HS-5 (cell line): ENCODE data around the gene CNGB1.
"Not testable (repeated sequence)": the region's sequence is repeated elsewhere in the genome, so short reads cannot be mapped to it uniquely, and the experiment has no call there.

Experiments used
- DNase-seq: peaks from one replicate; pipeline ENCODE4 v3.0.0-alpha.2; 2012; ENCODE audit warnings: low read depth

CNGB1 gene

GRCh38 chr16:57926041-57926440 is 44.9 kb downstream of the CNGB1 start:
- DNase-seq, result no peak

GRCh38 chr16:57925310-57925709 is 45.6 kb downstream of the CNGB1 start:
- no peak for DNase-seq

GRCh38 chr16:57924514-57924913 is 46.4 kb downstream of the CNGB1 start:
- DNase-seq, result no peak

GRCh38 chr16:57923841-57924240 is 47.1 kb downstream of the CNGB1 start:
- no peak for DNase-seq

GRCh38 chr16:57923418-57923817 is 47.5 kb downstream of the CNGB1 start:
- no peak for DNase-seq

- no peak for DNase-seq
These were observed 50.1 kb downstream of the CNGB1 start for GRCh38 chr16:57920880-57921229.

GRCh38 chr16:57920215-57920879 is 50.6 kb downstream of the CNGB1 start:
- no peak for DNase-seq

GRCh38 chr16:57918994-57919393 is 51.9 kb downstream of the CNGB1 start:
- no peak for DNase-seq

GRCh38 chr16:57918444-57918843 is 52.5 kb downstream of the CNGB1 start:
- no peak for DNase-seq

- not testable (repeated sequence) for DNase-seq
These were observed 53.0 kb downstream of the CNGB1 start for GRCh38 chr16:57917929-57918328.

- DNase-seq, result not testable (repeated sequence)
These were observed 53.4 kb downstream of the CNGB1 start for GRCh38 chr16:57917489-57917888.

GRCh38 chr16:57916735-57917438 is 54.0 kb downstream of the CNGB1 start:
- no peak for DNase-seq

- no peak for DNase-seq
These were observed 55.0 kb downstream of the CNGB1 start for GRCh38 chr16:57915811-57916488.

GRCh38 chr16:57915267-57915666 is 55.7 kb downstream of the CNGB1 start:
- no peak for DNase-seq

- DNase-seq, result no peak
These were observed 56.4 kb downstream of the CNGB1 start for GRCh38 chr16:57914244-57915173.

- DNase-seq, result no peak
These were observed 58.2 kb downstream of the CNGB1 start for GRCh38 chr16:57912529-57913260.

GRCh38 chr16:57911743-57912142 is 59.2 kb downstream of the CNGB1 start:
- DNase-seq, result no peak

GRCh38 chr16:57910696-57911095 is 60.2 kb downstream of the CNGB1 start:
- DNase-seq, result no peak

GRCh38 chr16:57908409-57908987 is 62.4 kb downstream of the CNGB1 start:
- no peak for DNase-seq

GRCh38 chr16:57906382-57907316 is 64.3 kb downstream of the CNGB1 start:
- no peak for DNase-seq
